ENCODE measurements around the gene CD38.

DNA sequence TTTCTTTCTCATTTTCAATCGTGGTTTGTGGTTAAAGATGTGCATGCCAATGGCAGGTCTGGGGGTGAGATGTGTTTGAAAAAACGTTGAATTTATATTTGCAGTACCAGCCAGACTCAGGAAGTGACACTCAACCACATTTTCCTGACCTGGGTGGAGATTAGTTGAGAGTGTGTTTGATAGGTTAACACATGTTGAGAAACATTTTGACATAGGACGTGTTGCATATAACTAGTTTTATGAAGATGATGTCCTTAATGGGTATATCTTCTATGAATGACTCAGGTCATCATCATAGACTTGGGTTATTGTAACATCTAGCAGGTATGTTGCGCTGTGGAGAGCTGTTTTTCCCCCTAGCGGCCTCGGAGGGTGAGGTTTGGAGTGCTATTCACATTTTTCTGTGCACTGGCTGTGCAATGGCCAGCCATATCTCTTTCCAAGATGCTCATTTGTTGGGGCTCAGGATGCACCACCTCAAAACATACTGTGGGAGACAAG lies 21.7 kb upstream of the CD38 start:
- TF ChIP-seq, protein P1, sequence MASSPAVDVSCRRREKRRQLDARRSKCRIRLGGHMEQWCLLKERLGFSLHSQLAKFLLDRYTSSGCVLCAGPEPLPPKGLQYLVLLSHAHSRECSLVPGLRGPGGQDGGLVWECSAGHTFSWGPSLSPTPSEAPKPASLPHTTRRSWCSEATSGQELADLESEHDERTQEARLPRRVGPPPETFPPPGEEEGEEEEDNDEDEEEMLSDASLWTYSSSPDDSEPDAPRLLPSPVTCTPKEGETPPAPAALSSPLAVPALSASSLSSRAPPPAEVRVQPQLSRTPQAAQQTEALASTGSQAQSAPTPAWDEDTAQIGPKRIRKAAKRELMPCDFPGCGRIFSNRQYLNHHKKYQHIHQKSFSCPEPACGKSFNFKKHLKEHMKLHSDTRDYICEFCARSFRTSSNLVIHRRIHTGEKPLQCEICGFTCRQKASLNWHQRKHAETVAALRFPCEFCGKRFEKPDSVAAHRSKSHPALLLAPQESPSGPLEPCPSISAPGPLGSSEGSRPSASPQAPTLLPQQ (tag by site-specific recombination; IDR thresholded peaks at IDR 0.05), result no peak
- TF ChIP-seq ZNF394 (tag by site-specific recombination; IDR thresholded peaks at IDR 0.05; ENCODE audit: borderline replicate concordance), result no peak
- no peak for TF ChIP-seq ZSCAN16 (tag by site-specific recombination; IDR thresholded peaks at IDR 0.05)
- no peak for TF ChIP-seq CTCF (tag by site-specific recombination; IDR thresholded peaks at IDR 0.05)
- no peak for TF ChIP-seq SP2 (tag by site-specific recombination; IDR thresholded peaks at IDR 0.05)
- TF ChIP-seq OSR2 (tag by site-specific recombination; IDR thresholded peaks at IDR 0.05), result no peak
- no peak for TF ChIP-seq ZNF146 (tag by site-specific recombination; IDR thresholded peaks at IDR 0.05)
- no peak for TF ChIP-seq YY1 (tag by site-specific recombination; IDR thresholded peaks at IDR 0.05)
- TF ChIP-seq ZNF707 (tag by site-specific recombination; IDR thresholded peaks at IDR 0.05), result no peak
- TF ChIP-seq SETDB1 (IDR thresholded peaks at IDR 0.05; ENCODE audit: insufficient read length, low read length), result no peak
- no peak for TF ChIP-seq ZNF24 (tag by site-specific recombination; IDR thresholded peaks at IDR 0.05)
- TF ChIP-seq, protein P2, sequence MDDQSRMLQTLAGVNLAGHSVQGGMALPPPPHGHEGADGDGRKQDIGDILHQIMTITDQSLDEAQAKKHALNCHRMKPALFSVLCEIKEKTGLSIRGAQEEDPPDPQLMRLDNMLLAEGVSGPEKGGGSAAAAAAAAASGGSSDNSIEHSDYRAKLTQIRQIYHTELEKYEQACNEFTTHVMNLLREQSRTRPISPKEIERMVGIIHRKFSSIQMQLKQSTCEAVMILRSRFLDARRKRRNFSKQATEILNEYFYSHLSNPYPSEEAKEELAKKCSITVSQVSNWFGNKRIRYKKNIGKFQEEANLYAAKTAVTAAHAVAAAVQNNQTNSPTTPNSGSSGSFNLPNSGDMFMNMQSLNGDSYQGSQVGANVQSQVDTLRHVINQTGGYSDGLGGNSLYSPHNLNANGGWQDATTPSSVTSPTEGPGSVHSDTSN (CRISPR knock-in tag; IDR thresholded peaks at IDR 0.05), result no peak

Measured in HEK293 (cell line).